ENCODE measurements around the gene PFN1. TPM values are rescaled to one million over a fixed set of nuclear protein-coding genes. Genes with fewer than 3 reads are reported as not detected.

PFN1 gene
- total and polyA plus RNA-seq, 2 of the 8 experiments (the other 6 are each of a cell fraction or from before 2014, with no cell fraction given) = 1,355 to 1,949 TPM

GRCh38 chr17:4897785-4898184 lies 50.5 kb downstream of the PFN1 start:
- no peak overlapping the region for H2BK20ac ChIP-seq (ENCODE audit: low read length)
- no peak overlapping the region for H3K4me2 ChIP-seq (ENCODE audit: insufficient read depth in 1 of 2, low read depth in 2 of 2, low read length in 2 of 2)
- no peaks in the 10 kb centered on the region for H3K79me2 ChIP-seq (ENCODE audit: control insufficient read depth in 1 of 2, insufficient read depth in 2 of 2, low read length in 2 of 2)
- H3K56ac ChIP-seq (replicated peaks; ENCODE audit: insufficient read length, low read depth, low read length) = no peak overlapping the region
- no peak overlapping the region for H2AFZ ChIP-seq (ENCODE audit: low read length)
- H2BK120ac ChIP-seq (replicated peaks; ENCODE audit: low read depth, low read length) = no peak overlapping the region
- no peak overlapping the region for H4K5ac ChIP-seq (ENCODE audit: insufficient read length, low read depth, low read length)
- H2AK5ac ChIP-seq (ENCODE audit: low read depth, low read length) = no peak overlapping the region
- peaks cover 4 to 19% (median 16%) of the 10 kb centered on the region in 4 experiments; a peak in 7 of 8 replicates for H3K36me3 ChIP-seq (ENCODE audit: control insufficient read depth in 2 of 4, insufficient read depth in 4 of 4, low read length in 3 of 4)
- no peak overlapping the region for H3K4ac ChIP-seq (replicated peaks; ENCODE audit: insufficient read length, low read depth, low read length)
- DNase-seq (ENCODE audit: low read depth in 1 of 2, low spot score in 2 of 2) (no peak), FAIRE-seq (no peak)
- H3K23me2 ChIP-seq (ENCODE audit: low read depth, low read length) = peaks cover 3% of the 10 kb centered on the region; the same call in 1 of the 2 replicates
- H3K18ac ChIP-seq (ENCODE audit: extremely low read depth, low read length) = no peak overlapping the region
- H2BK12ac ChIP-seq (ENCODE audit: low read depth, low read length) = no peak overlapping the region
- no peak overlapping the region for H2BK15ac ChIP-seq (ENCODE audit: low read length)
- no peak overlapping the region; a peak in 1 of 7 replicates for H3K9ac ChIP-seq (replicated peaks in 1 of 4; ENCODE audit: extremely low read depth in 1 of 4, low read depth in 3 of 4, low read length in 3 of 4)
- no peak overlapping the region for H4K91ac ChIP-seq (replicated peaks; ENCODE audit: insufficient read length, low read length)
- H3K23ac ChIP-seq (ENCODE audit: insufficient read length) = no peak overlapping the region
- H3K14ac ChIP-seq (ENCODE audit: insufficient read length) = no peak overlapping the region
- no peak overlapping the region; the same call in 1 of the 2 replicates for H2BK5ac ChIP-seq (ENCODE audit: low read depth, low read length)
- H3K9me3 ChIP-seq (ENCODE audit: insufficient read depth in 2 of 2, low read depth in 1 of 2, low read length in 1 of 2) = no peaks in the 10 kb centered on the region
- 70% methylated on average over 3 of the region's 5 CpGs; no CpG with 5 or more reads in 1 of the 2 experiments for WGBS, 2 experiments (ENCODE audit: extremely low coverage in 1 of 2, insufficient coverage in 1 of 2, insufficient read length in 1 of 2, insufficient replicate concordance in 2 of 2, low coverage in 1 of 2, low lambda C conversion rate in 2 of 2, missing lambda C conversion rate in 1 of 2)
- peaks cover 0 to 10% of the 10 kb centered on the region in 2 experiments for H4K20me1 ChIP-seq (replicated peaks in 1 of 2; ENCODE audit: control insufficient read depth in 1 of 2, insufficient read depth in 2 of 2, low read length in 2 of 2)
- no peak overlapping the region for H3K4me3 ChIP-seq (ENCODE audit: extremely low read depth in 1 of 4, insufficient read depth in 2 of 4, low read depth in 3 of 4, low read length in 4 of 4)
- peaks cover 0 to 9% (median 3%) of the 10 kb centered on the region in 4 experiments; a peak in 5 of 7 replicates for H3K4me1 ChIP-seq (replicated peaks in 1 of 4; ENCODE audit: control insufficient read depth in 3 of 4, insufficient read depth in 4 of 4, low read length in 3 of 4)
- no peak overlapping the region for H3K27ac ChIP-seq (ENCODE audit: low read depth, low read length)
- H4K8ac ChIP-seq (ENCODE audit: extremely low read depth, insufficient read depth, low read length) = no peak overlapping the region
- H3K79me1 ChIP-seq (ENCODE audit: low read depth, low read length) = no peaks in the 10 kb centered on the region; the same call in 1 of the 2 replicates
- TF ChIP-seq SIN3A (conservative IDR thresholded peaks at IDR 0.05 in 1 of 2, IDR thresholded peaks at IDR 0.05 in 1 of 2; ENCODE audit: low read depth in 1 of 2, low read length in 2 of 2) (no peak), RBBP5 (IDR thresholded peaks at IDR 0.05; ENCODE audit: borderline replicate concordance, low read depth, low read length) (no peak), CTBP2 (IDR thresholded peaks at IDR 0.05; ENCODE audit: borderline replicate concordance, insufficient read depth, insufficient read length, low read length) (no peak), JUND (IDR thresholded peaks at IDR 0.05; ENCODE audit: low read length) (no peak), E2F6 (IDR thresholded peaks at IDR 0.05) (no peak), CEBPB (IDR thresholded peaks at IDR 0.05; ENCODE audit: low read depth, low read length) (no peak), TCF12 (IDR thresholded peaks at IDR 0.05; ENCODE audit: low read depth, low read length) (no peak)
- CTCF ChIA-PET (ENCODE audit: partially characterized antibody) = interaction anchor here (0.6 to 3.0 kb wide), 2 partner anchors 16 to 62 kb away, joined by 3 to 14 read pairs; no protein-coding TSS in a partner anchor
- 0 out of 7 replicates have a peak, but pooled peaks cover 0 to 2% (median 0%) of the 10 kb centered on the region in 4 experiments for H3K27me3 ChIP-seq (replicated peaks in 1 of 4; ENCODE audit: control insufficient read depth in 3 of 4, extremely low read depth in 1 of 4, insufficient read depth in 3 of 4, low read length in 3 of 4)
- POLR2A ChIA-PET (ENCODE audit: partially characterized antibody) = interaction anchor here (2.1 to 6.4 kb wide), 2 partner anchors 40 to 108 kb away, joined by 5 to 49 read pairs; partner anchors contain the start of genes RNF167 and SLC25A11

All from H1 (cell line).